GM21576 (cell line): ENCODE data around the gene IGFL4.
"Not testable (repeated sequence)": the region's sequence is repeated elsewhere in the genome, so short reads cannot be mapped to it uniquely, and the experiment has no call there.

Source experiments
- ATAC-seq: cut with Tn5 transposase; IDR thresholded peaks from one replicate; pipeline ENCODE4 v1.9.1; 2021; ENCODE audit warnings: mild to moderate bottlenecking, moderate library complexity; ENCODE audit not compliant: unreplicated experiment

Gene IGFL4

GRCh38 chr19:46040952-46041500 is at the start of gene IGFL4:
IGFL4 (minus strand) TSS chr19:46041002; CDS start chr19:46040962, 40 bp downstream.
- no peak for ATAC-seq

- ATAC-seq = no peak
Measured at GRCh38 chr19:46090444-46090843, 49.6 kb upstream of the IGFL4 start.

GRCh38 chr19:46089432-46089831 is 48.6 kb upstream of the IGFL4 start:
- no peak for ATAC-seq

- no peak for ATAC-seq
Measured at GRCh38 chr19:46088101-46088500, 47.3 kb upstream of the IGFL4 start.

GRCh38 chr19:46085888-46086287 is 45.1 kb upstream of the IGFL4 start:
- no peak for ATAC-seq

- no peak for ATAC-seq
Measured at GRCh38 chr19:46082728-46083050, 41.9 kb upstream of the IGFL4 start.

GRCh38 chr19:46081928-46082727 is 41.3 kb upstream of the IGFL4 start:
- no peak for ATAC-seq

- no peak for ATAC-seq
Measured at GRCh38 chr19:46080561-46080960, 39.8 kb upstream of the IGFL4 start.

GRCh38 chr19:46079576-46079975 is 38.8 kb upstream of the IGFL4 start:
- ATAC-seq = no peak

- ATAC-seq = not testable (repeated sequence)
Measured at GRCh38 chr19:46078573-46079332, 38.0 kb upstream of the IGFL4 start.

- no peak for ATAC-seq
Measured at GRCh38 chr19:46077815-46078167, 37.0 kb upstream of the IGFL4 start.

- ATAC-seq = no peak
Measured at GRCh38 chr19:46076951-46077814, 36.4 kb upstream of the IGFL4 start.

GRCh38 chr19:46076031-46076880 is 35.5 kb upstream of the IGFL4 start:
- no peak for ATAC-seq

GRCh38 chr19:46073268-46073922 is 32.6 kb upstream of the IGFL4 start:
- no peak for ATAC-seq

- ATAC-seq = no peak
Measured at GRCh38 chr19:46069806-46070341, 29.1 kb upstream of the IGFL4 start.

- ATAC-seq = no peak
Measured at GRCh38 chr19:46068345-46069258, 27.8 kb upstream of the IGFL4 start.

- ATAC-seq = no peak
Measured at GRCh38 chr19:46067691-46068090, 26.9 kb upstream of the IGFL4 start.

GRCh38 chr19:46066471-46066870 is 25.7 kb upstream of the IGFL4 start:
- no peak for ATAC-seq
